ENCODE measurements around the gene SLC9A1. TPM values are rescaled to one million over a fixed set of nuclear protein-coding genes. Genes with fewer than 3 reads are reported as not detected.

The SLC9A1 gene
- total RNA-seq, 1 experiment from 2014 or later: 21.7 TPM

- Histone ChIP-seq H3K4me2 (ENCODE audit: low read length) (peak overlapping the region; percentile 3), H3K4me1 (ENCODE audit: control insufficient read depth in 1 of 2, insufficient read depth in 2 of 2, low read length in 2 of 2) (peaks cover 49 to 58% of the 10 kb centered on the region in 2 experiments), H3K9ac (ENCODE audit: low read length) (no peak overlapping the region), H3K36me3 (ENCODE audit: control insufficient read depth in 1 of 2, insufficient read depth in 2 of 2, low read length in 2 of 2) (no peaks in the 10 kb centered on the region; a peak in 1 of 4 replicates), H3K27ac (ENCODE audit: low read depth, low read length) (peak overlapping the region; percentile 43; the same call in 1 of the 2 replicates), H3K4me3 (replicated peaks in 1 of 2; ENCODE audit: low read depth in 1 of 2, low read length in 2 of 2) (no peak overlapping the region), H3K9me3 (ENCODE audit: control insufficient read depth in 1 of 2, insufficient read depth in 1 of 2, low read depth in 1 of 2, low read length in 2 of 2) (no peaks in the 10 kb centered on the region), H3K27me3 (ENCODE audit: insufficient read depth, low read length) (no peaks in the 10 kb centered on the region), H4K20me1 (ENCODE audit: insufficient read depth) (no peaks in the 10 kb centered on the region), H3K79me2 (ENCODE audit: insufficient read depth, low read length) (peaks cover 69% of the 10 kb centered on the region), H2AFZ (ENCODE audit: low read depth, low read length, poor library complexity, severe bottlenecking) (no peak overlapping the region), H3K9me2 (ENCODE audit: insufficient read depth) (no peaks in the 10 kb centered on the region)
- intact Hi-C loops (cut with micrococcal nuclease): no loop called here
- ChIA-PET POLR2A (interaction anchor here (7.4 kb wide), 1 partner anchor 9 kb away, joined by 61 read pairs; the partner anchor contains the start of gene SLC9A1), RAD21 (ENCODE audit: low non-redundant PET in 1 of 2, low total read pairs in 2 of 2, uncharacterized antibody in 2 of 2, unreplicated experiment in 2 of 2) (no interaction called here), CTCF (no interaction called here)
- BruUV-seq (replicated peaks): no TSS peak
- DNase-seq (ENCODE audit: low read depth, low spot score) (no peak), ATAC-seq (no peak)
- no peak for TF ChIP-seq REST (IDR thresholded peaks at IDR 0.05; ENCODE audit: low read depth)
- TF ChIP-seq CBX3 (IDR thresholded peaks at IDR 0.05; ENCODE audit: low read depth): no peak
- TF ChIP-seq CEBPB (IDR thresholded peaks at IDR 0.05; ENCODE audit: low read depth): no peak
- no peak for TF ChIP-seq JUND (IDR thresholded peaks at IDR 0.05)
- no peak for TF ChIP-seq YY1 (IDR thresholded peaks at IDR 0.05; ENCODE audit: extremely low read depth, insufficient replicate concordance, low read depth, low read length)
- no peak for TF ChIP-seq SIN3A (IDR thresholded peaks at IDR 0.05; ENCODE audit: low read depth)
- TF ChIP-seq MAX (IDR thresholded peaks at IDR 0.05): no peak
- no peak for TF ChIP-seq ATF3 (IDR thresholded peaks at IDR 0.05)
- no peak for TF ChIP-seq EGR1 (IDR thresholded peaks at IDR 0.05; ENCODE audit: low read depth)
- no peak for TF ChIP-seq ZNF274 (IDR thresholded peaks at IDR 0.05; ENCODE audit: low read depth, low read length)
- TF ChIP-seq ZBTB33 (IDR thresholded peaks at IDR 0.05; ENCODE audit: extremely low read depth, insufficient replicate concordance, low read length): no peak
- no peak for TF ChIP-seq POLR2A (IDR thresholded peaks at IDR 0.05; ENCODE audit: borderline replicate concordance, extremely low read depth, insufficient read depth, insufficient read length)
- TF ChIP-seq EZH2phosphoT487 (IDR thresholded peaks at IDR 0.05; ENCODE audit: borderline replicate concordance): no peak
- TF ChIP-seq SP1 (IDR thresholded peaks at IDR 0.05; ENCODE audit: low read depth): no peak
- no peak for TF ChIP-seq FOSL1 (IDR thresholded peaks at IDR 0.05; ENCODE audit: low read depth)
- no peak for TF ChIP-seq SRF (IDR thresholded peaks at IDR 0.05; ENCODE audit: low read depth)
- no peak for TF ChIP-seq ZFX (IDR thresholded peaks at IDR 0.05)
- no peak for TF ChIP-seq ELF1 (IDR thresholded peaks at IDR 0.05; ENCODE audit: borderline replicate concordance, low read depth)
Measured at GRCh38 chr1:27145934-27146354, 9.0 kb downstream of the SLC9A1 start.
